ENCODE measurements around the gene INPP5K.
A peak's percentile ranks its signal among the peaks of the same experiment; 100 is the strongest.

The INPP5K gene

GRCh38 chr17:1505586-1505985 is 10.8 kb downstream of the INPP5K start:
- DNase-seq, result no peak

DNA sequence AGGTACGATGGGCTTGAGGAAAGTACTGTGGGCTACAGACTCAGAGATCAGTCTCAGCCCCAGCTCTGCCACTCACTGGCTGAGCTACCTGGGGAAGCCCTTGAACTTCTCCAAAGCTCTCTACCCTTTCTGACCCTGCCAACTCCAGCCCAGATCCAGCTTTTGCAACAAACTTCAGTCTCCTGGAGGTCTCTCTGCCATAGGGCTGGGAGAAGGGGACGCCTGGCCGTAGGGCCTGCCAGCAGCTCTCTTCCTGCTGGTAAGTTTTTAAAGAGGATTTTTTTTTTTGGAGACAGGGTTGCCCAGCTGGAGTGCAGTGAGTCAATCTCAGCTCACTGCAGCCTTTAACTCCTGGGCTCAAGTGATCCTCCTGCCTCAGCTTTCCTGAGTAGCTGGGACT is 11.5 kb downstream of the INPP5K start:
- DNase-seq, result no peak

GRCh38 chr17:1503699-1504098 is 12.7 kb downstream of the INPP5K start:
- no peak for DNase-seq

DNA sequence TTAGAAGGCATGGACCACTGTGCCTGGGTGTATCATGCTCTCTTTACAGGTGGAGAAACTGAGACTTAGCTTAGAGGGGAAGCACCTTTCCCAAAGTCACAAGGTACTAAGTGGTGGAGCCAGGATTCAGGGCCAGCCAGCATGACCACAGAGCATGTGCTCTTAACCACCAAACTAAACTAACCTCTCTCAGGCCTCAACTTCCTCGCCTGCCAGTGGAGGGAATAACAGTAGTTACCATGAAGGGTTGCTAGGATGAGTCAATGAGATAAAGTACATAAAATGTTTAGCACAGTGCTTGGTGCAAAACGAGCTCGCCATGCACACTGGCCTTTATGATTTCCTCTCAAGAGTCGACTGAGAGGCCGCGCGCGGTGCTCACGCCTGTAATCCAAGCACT is 17.5 kb downstream of the INPP5K start:
- no peak for DNase-seq

GRCh38 chr17:1498233-1498632 is 18.2 kb downstream of the INPP5K start:
- no peak for DNase-seq

DNA sequence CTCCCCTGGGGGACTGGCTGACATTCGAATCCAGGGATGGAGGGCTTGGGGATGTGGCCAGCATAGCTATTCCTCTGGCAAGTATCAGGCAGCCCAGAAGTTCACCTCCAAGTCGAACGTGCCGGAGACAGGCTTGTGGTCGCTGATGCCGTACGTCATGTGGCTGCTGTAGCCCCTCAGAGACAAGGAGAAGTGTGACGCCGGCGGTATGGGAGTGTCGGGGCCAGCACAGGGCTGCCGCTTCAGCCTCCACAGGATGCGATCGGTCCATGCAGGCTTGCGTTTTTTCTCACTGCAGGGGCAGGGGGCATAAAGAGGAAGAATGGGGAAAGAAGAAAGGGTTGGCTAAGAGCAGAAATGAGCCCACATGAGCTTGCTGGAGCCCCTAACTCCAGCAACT is 18.6 kb downstream of the INPP5K start:
- DNase-seq, result no peak

DNA sequence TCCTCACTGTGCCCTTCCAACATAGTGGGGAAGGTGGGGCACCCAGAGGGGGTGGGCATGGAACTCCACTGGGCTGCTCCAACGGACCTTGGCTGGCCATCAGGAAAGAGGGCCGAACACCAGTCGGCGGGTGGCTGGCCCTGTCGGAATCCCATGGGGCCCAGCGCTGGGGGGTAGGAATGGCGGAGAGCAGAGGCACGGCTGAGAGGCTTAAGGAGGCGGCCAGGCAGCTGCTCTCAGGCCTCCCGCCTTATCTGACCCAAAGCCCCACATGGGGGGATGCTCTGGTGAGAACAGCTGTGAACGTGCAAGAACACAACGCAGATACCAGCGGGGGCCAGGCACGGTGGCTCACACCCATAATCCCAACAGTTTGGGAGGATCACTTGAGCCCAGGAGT is 19.5 kb downstream of the INPP5K start:
- no peak for DNase-seq

GRCh38 chr17:1495265-1495989 is 21.0 kb downstream of the INPP5K start:
- no peak for DNase-seq

DNA sequence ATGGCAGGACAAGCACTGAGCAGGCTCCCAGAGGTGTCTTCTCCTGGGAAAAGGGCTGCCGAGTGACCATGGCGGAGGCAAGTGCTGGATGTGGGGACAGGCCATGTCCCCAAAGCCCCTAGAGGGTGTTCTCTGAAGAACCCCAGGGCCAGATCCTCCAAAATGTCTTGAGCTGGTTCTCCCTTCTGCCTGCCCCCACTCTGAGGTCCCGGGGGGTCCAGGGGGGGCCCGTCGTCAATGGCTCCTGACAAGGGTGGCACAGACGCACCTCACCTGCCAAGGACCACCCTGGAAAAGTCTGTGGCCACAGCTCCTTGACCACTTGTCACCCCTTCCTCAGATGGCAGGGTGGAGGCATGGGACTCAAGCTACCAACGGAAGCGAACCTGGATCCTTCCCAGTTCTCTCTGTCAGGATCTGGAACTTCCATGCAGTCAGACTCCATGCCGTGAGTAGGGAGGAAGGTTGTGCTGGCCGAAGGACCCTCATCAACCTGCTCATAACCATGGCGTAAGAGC is 21.6 kb downstream of the INPP5K start:
- DNase-seq, result no peak

DNA sequence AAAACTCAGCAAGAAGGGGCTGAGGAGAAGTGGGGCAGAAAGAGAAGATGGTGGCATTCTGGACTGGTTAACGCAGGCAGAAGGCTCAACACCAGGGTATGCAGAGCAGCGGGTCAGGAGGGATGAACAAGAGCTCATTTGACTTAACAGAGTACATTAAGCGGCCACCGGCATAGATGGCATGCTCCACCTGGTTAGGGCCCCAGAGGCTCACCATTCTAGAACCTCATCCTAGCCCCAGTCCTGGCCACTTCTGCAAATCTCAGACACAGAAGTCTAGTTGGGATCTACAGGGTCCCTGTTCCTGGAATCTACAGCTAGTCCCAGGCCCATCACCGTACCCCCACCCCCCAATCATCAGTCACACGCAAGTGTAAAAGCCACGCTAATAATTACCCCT is 22.2 kb downstream of the INPP5K start:
- no peak for DNase-seq

DNA sequence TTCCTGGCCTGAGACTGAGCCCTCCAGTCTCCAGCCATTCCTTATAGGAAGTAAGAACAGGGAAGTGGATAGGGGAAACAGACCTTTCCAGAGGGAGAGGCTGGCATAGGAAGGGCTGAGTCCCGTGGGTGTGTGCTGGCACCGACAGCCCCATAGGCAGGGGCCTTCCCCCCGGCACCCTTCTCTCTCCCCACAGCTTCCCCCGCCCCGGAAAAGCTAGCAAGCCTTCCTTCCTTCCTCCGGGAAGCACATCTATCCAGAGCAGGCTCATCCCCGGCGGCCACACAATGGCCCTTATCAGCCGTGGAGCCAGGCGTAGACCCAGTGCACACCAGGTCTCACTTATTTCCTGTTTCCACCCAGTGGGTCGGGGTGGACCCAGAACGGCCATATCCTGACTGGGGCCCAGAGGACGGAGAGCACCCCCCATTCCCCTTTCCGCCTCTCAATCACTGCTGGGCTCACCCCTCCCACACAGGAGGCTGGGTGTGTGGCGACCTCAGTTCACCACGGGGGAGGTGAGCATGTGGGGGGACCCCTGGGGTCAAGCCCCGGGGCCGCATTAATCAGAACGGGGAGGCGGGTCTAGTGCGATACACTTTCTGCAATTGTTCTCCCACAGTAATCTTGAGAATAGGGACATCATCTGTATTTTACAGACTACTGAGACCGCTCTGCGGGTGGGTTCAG is 23.0 kb downstream of the INPP5K start:
- DNase-seq, result no peak

GRCh38 chr17:1492249-1493206 is 23.9 kb downstream of the INPP5K start, which contains the start of gene MYO1C:
Gene MYO1C (minus strand): TSS chr17:1492686. CDS start chr17:1492487, 199 bp downstream.
- no peak for DNase-seq

GRCh38 chr17:1491443-1492248 is 24.8 kb downstream of the INPP5K start:
- DNase-seq, result no peak

DNA sequence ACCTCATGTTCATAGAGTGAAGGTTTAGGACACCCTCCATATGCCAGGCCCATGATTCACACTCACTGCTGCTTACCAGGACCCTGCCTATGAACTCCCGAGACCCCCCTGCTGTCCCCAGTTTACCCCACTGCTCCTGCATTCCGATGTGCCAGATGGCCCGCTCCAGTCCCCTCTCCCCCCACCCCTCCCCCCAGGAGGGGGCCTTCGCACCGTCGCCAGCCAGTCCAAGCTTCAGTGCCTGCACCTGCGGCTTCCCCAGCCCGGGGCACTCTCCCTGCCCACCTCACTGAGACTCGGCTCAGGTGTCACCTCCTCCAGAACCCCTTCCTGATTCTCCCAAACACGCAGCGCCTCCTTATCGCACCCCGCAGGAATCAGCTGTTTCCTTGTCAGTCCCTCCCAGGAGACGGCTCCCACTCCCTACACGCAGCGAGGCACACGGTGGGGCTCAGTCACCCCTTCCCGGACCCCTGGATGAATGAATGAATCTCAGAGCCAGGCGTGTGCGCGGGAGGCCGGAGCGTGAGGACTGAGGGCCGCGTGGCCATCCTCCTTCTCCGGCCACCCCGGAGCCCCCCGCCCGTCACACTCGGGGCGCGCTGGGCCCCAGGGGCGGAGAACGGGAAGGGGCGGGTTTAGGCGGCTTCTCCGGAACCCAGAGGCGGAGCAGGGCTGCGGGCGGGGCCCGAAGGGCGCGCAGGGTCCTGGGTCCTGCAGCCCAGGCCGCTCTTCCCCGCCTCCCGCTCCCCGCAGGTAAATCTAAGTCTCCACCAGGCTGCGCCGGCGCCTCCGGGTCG is 25.6 kb downstream of the INPP5K start:
- DNase-seq, result peak; percentile 41

DNA sequence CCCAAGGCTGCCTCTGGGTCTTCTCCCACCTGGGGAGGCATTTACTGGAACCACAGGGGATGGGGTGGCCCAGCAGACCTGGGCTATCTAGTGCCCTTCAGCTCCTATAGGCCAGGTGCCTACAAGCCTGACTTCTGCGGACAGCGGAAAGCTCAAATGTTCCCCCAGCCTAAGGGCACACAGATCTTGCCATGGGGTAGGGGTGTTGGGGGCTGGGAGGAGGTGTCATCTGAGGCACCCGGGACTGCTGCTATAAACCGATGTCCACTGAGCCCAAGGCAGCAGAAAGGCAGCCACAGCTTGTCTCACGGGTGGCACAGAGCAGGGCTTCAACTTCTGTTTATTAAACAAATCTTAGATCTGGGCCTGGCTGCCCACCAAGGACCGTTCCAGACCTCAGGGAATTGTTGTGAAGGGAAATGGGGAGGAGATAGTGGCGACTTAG is 27.6 kb downstream of the INPP5K start:
- DNase-seq, result no peak

GRCh38 chr17:1487939-1488825 is 28.2 kb downstream of the INPP5K start:
- peak; percentile 70 for DNase-seq

DNA sequence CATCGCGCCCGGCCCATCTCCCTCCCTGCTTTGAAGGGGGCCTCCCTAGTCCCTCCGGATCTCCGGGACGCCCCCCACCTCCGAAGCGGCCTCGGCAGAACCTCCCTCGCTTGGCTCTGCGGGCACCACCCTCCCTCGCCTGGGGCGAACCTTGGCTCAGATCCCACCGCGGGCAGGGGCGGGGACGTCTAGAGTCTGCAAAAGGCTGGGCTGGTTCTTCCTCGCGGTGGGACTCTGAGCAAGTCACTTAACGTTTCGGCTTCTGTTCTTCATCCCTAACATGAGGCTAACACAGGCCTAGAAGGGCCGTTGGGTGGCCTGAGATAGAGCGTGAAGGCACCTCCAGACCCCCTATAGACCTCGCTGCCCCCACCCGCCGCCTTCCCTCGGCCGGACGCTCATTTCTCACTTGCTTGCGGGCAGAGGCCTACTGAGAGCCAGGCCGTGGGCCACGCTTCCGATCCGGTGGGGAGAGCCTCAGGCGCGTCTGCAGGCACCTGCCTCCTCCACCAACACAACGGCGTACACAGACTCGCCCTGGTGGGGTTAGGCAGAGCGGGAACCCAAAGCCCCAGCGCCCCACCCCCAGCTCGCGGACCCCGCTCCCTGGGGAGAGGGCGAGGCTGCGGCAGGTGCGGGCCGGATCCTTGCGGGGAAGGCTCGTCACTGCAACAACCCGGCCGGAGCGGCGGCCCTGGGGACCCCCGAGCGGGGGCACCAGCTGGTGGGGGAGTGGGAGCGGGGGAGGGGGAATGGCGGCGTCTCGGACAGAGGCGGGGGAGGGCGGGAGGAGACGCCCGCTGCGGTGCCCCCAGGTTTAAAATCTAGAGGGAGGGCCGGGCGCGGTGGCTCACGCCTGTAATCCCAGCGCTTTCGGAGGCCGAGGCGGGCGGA is 29.4 kb downstream of the INPP5K start:
- peak; percentile 51 for DNase-seq

DNA sequence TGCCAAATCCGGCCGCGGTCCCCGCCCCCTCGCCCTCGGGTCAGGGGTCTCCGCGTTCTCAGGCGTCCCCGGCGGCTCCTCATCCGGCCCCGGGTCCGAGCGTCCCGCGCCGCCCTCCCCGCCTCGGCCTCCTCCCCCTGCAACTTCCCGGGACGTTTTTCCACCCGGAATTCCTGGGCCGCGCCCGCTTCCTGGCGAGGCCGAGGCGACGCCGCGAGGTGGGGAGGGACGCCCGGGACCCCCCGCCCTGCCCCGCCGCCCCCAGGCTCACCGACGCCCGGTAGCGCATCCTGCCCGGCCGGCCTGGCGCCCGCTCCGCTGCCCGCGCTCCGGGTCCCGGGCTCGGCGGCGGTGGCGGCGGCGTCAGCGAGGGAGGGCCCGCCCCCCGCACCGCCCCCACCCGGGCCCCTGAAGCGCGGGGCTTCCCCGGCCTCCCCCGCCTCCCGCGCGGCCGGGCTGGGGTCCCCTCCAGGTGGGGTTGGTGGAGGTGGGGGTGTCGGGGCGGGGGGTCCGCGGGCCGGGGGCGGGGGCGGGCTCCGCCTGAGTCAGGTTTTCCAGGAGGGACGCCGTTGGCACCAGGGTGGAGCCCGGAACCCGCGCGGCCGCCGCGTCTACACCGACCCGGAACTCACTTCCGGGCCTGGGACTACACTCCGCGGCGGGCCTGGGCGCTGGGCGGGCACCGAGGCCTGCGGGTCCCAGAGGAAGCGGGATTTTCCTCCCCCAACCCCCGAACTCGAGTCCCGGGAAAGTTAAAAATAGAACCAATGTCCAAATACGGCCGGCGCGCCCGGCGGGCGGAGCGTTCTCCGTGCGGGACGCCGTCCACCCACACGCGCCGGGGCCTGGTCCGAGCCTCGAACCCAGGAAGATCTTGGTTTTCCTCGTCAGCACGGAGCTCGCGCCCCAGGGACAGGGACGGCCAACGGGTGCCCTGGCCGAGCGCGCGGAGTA is 30.7 kb downstream of the INPP5K start:
- DNase-seq, result peak; percentile 29

All from effector CD8-positive, alpha-beta T cell (primary cell).